SK-N-SH (cell line): ENCODE data around the gene C1orf52.

ENCODE experiments used
- CHD2 ChIP-seq: fragments of 150-350 bp; IDR thresholded peaks from 2 replicates; pipeline ENCODE4 v1.6.1; 2018; ENCODE audit warnings: low read length; ENCODE audit not compliant: partially characterized antibody
- EZH2phosphoT487 ChIP-seq: fragments of 200-600 bp; sonication (generic); IDR thresholded peaks from 2 replicates; pipeline ENCODE4 v1.6.1; 2017; ENCODE audit warnings: low read depth, mixed run types, mild to moderate bottlenecking, antibody characterized with exemption, moderate library complexity, borderline replicate concordance
- GABPA ChIP-seq: IDR thresholded peaks from 2 replicates; pipeline ENCODE4 v1.4.0; 2012; ENCODE audit warnings: low read depth, mild to moderate bottlenecking
- GATA2 ChIP-seq: sonication (generic); formaldehyde crosslinking; IDR thresholded peaks from 2 replicates; pipeline ENCODE4 v1.5.0; 2020; ENCODE audit warnings: mild to moderate bottlenecking, missing genetic modification reagents
- JUND ChIP-seq: IDR thresholded peaks from 2 replicates; pipeline ENCODE4 v1.4.0; 2012
- NRF1 ChIP-seq: IDR thresholded peaks from 2 replicates; pipeline ENCODE4 v1.6.1; 2012; ENCODE audit warnings: low read depth, mild to moderate bottlenecking, low read length
- RCOR1 ChIP-seq: fragments of 150-350 bp; IDR thresholded peaks from 2 replicates; pipeline ENCODE4 v1.6.1; 2017; ENCODE audit warnings: antibody characterized with exemption, low read length
- RFX5 ChIP-seq: IDR thresholded peaks from 2 replicates; pipeline ENCODE4 v1.6.1; 2012; ENCODE audit warnings: mild to moderate bottlenecking, improper control_type of control experiment, low read length
- YY1 ChIP-seq: IDR thresholded peaks from 2 replicates; pipeline ENCODE4 v1.4.0; 2012; ENCODE audit warnings: low read depth, mild to moderate bottlenecking
- ZBTB33 ChIP-seq: IDR thresholded peaks from 2 replicates; pipeline ENCODE4 v1.4.0; 2012; ENCODE audit warnings: low read depth, borderline replicate concordance
- TF ChIP-seq, protein P1 (sequence below): fragments of 200-600 bp; sonication (generic); IDR thresholded peaks from 2 replicates; pipeline ENCODE4 v1.6.1; 2017; ENCODE audit warnings: antibody characterized with exemption, mild to moderate bottlenecking, moderate library complexity

- TF ChIP-seq YY1 (no peak), NRF1 (no peak), CHD2 (no peak), ZBTB33 (no peak), EZH2phosphoT487 (no peak), RFX5 (no peak), GABPA (no peak), JUND (no peak), GATA2 (CRISPR knock-in tag) (no peak), RCOR1 (no peak)
- TF ChIP-seq, protein P1, sequence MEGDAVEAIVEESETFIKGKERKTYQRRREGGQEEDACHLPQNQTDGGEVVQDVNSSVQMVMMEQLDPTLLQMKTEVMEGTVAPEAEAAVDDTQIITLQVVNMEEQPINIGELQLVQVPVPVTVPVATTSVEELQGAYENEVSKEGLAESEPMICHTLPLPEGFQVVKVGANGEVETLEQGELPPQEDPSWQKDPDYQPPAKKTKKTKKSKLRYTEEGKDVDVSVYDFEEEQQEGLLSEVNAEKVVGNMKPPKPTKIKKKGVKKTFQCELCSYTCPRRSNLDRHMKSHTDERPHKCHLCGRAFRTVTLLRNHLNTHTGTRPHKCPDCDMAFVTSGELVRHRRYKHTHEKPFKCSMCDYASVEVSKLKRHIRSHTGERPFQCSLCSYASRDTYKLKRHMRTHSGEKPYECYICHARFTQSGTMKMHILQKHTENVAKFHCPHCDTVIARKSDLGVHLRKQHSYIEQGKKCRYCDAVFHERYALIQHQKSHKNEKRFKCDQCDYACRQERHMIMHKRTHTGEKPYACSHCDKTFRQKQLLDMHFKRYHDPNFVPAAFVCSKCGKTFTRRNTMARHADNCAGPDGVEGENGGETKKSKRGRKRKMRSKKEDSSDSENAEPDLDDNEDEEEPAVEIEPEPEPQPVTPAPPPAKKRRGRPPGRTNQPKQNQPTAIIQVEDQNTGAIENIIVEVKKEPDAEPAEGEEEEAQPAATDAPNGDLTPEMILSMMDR: no peak
Observed at GRCh38 chr1:85296980-85297379, 37.5 kb upstream of the C1orf52 start.
